ENCODE data around the gene PCYOX1L.

PCYOX1L gene

GRCh38 chr5:149410071-149410470 is 52.2 kb downstream of the PCYOX1L start:
- DNase-seq = no peak

- no peak for DNase-seq
These were observed 53.0 kb downstream of the PCYOX1L start for GRCh38 chr5:149410721-149411432.

GRCh38 chr5:149411738-149412519 is 54.1 kb downstream of the PCYOX1L start:
- no peak for DNase-seq

GRCh38 chr5:149412783-149413476 is 55.1 kb downstream of the PCYOX1L start:
- no peak for DNase-seq

GRCh38 chr5:149413477-149414210 is 55.8 kb downstream of the PCYOX1L start:
- no peak for DNase-seq

- no peak for DNase-seq
These were observed 56.7 kb downstream of the PCYOX1L start for GRCh38 chr5:149414405-149415065.

GRCh38 chr5:149415066-149415967 is 57.5 kb downstream of the PCYOX1L start:
- DNase-seq = no peak

GRCh38 chr5:149416987-149417710 is 59.3 kb downstream of the PCYOX1L start:
- no peak for DNase-seq

- DNase-seq = no peak
These were observed 60.0 kb downstream of the PCYOX1L start for GRCh38 chr5:149417711-149418368.

- no peak for DNase-seq
These were observed 61.2 kb downstream of the PCYOX1L start for GRCh38 chr5:149418910-149419531.
